Neural progenitor cell (in vitro differentiated cells): ENCODE results near the gene IL3RA. TPM values are rescaled to one million over a fixed set of nuclear protein-coding genes. Genes with fewer than 3 reads are reported as not detected.
"Not testable (repeated sequence)": the region's sequence is repeated elsewhere in the genome, so short reads cannot be mapped to it uniquely, and the experiment has no call there.

Experiments
- DNase-seq: peaks from one replicate; pipeline ENCODE4 v3.0.0-alpha.2; 2016; ENCODE audit warnings: low spot score
- H2AFZ ChIP-seq: fragments of 200-600 bp; sonication (generic); replicated peaks from 2 replicates; pipeline ENCODE4 v1.6.1; 2016; ENCODE audit warnings: antibody characterized with exemption
- H3F3A ChIP-seq: fragments of 200-600 bp; sonication (generic); 2 replicates; pipeline ENCODE4 v1.6.1; 2016; ENCODE audit warnings: antibody characterized with exemption, low read depth
- H3K27ac ChIP-seq: fragments of 200-600 bp; sonication (generic); 2 replicates; pipeline ENCODE4 v1.5.1; 2016; ENCODE audit warnings: mild to moderate bottlenecking
- H3K27me3 ChIP-seq: fragments of 200-600 bp; sonication (generic); 2 replicates; pipeline ENCODE4 v1.6.1; 2016; ENCODE audit warnings: mild to moderate bottlenecking, moderate library complexity
- H3K36me3 ChIP-seq: fragments of 200-600 bp; sonication (generic); 2 replicates; pipeline ENCODE4 v1.5.1; 2016
- H3K4me1 ChIP-seq: fragments of 200-600 bp; sonication (generic); 2 replicates; pipeline ENCODE4 v1.6.1; 2016; ENCODE audit warnings: mixed run types
- H3K4me2 ChIP-seq: fragments of 200-600 bp; sonication (generic); 2 replicates; pipeline ENCODE4 v1.6.1; 2016
- H3K4me3 ChIP-seq: fragments of 200-600 bp; sonication (generic); 2 replicates; pipeline ENCODE4 v1.5.1; 2016
- H3K79me2 ChIP-seq: fragments of 200-600 bp; sonication (generic); 2 replicates; pipeline ENCODE4 v1.6.1; 2016; ENCODE audit warnings: low read depth
- H3K9ac ChIP-seq: fragments of 200-600 bp; sonication (generic); 2 replicates; pipeline ENCODE4 v1.6.1; 2016
- H3K9me3 ChIP-seq: fragments of 200-600 bp; sonication (generic); 2 replicates; pipeline ENCODE4 v1.5.1; 2016; ENCODE audit warnings: low read depth
- H4K20me1 ChIP-seq: fragments of 200-600 bp; sonication (generic); 2 replicates; pipeline ENCODE4 v1.6.1; 2016; ENCODE audit warnings: low read depth
- H3K27ac Mint-ChIP-seq: 3 replicates; pipeline ENCODE4 v1.8.0; 2021; ENCODE audit warnings: mixed read lengths
- H3K27me3 Mint-ChIP-seq: 2 replicates; pipeline ENCODE4 v1.8.0; 2022; ENCODE audit warnings: low read depth, mild to moderate bottlenecking, inconsistent platforms, moderate library complexity, mixed read lengths; ENCODE audit not compliant: insufficient read depth
- H3K36me3 Mint-ChIP-seq: 3 replicates; pipeline ENCODE4 v1.8.0; 2021; ENCODE audit warnings: mixed read lengths
- H3K4me1 Mint-ChIP-seq: 3 replicates; pipeline ENCODE4 v1.8.0; 2021; ENCODE audit warnings: mixed read lengths
- H3K4me3 Mint-ChIP-seq: 3 replicates; pipeline ENCODE4 v1.8.0; 2021; ENCODE audit warnings: mild to moderate bottlenecking, moderate library complexity, mixed read lengths
- H3K9me3 Mint-ChIP-seq: 3 replicates; pipeline ENCODE4 v1.8.0; 2020; ENCODE audit warnings: mixed read lengths
- CTCF ChIP-seq: fragments of 200-600 bp; sonication (generic); IDR thresholded peaks from 2 replicates; pipeline ENCODE4 v1.5.1; 2017; ENCODE audit warnings: antibody characterized with exemption, mild to moderate bottlenecking
- EZH2 ChIP-seq: fragments of 200-600 bp; sonication (generic); IDR thresholded peaks from 2 replicates; pipeline ENCODE4 v1.6.1; 2017; ENCODE audit warnings: antibody characterized with exemption, mild to moderate bottlenecking, moderate library complexity
- EZH2phosphoT487 ChIP-seq: fragments of 200-600 bp; sonication (generic); IDR thresholded peaks from 2 replicates; pipeline ENCODE4 v1.6.1; 2017; ENCODE audit warnings: antibody characterized with exemption
- total RNA-seq: library from RNA; depleted of rRNA; stranded (reverse); fragments of >200 nt; gene quantifications from 2 replicates; pipeline ENCODE4 v1.2.3, GENCODE V29; 2015; ENCODE audit warnings: low replicate concordance

IL3RA gene
- total RNA-seq, 1 donor from 2014 or later = not detected

- no peak overlapping the region for H3K9ac ChIP-seq
- Mint-ChIP-seq H3K4me3 (no peak overlapping the region), H3K27me3 (no peaks in the 10 kb centered on the region), H3K4me1 (peaks cover 3% of the 10 kb centered on the region), H3K36me3 (peaks cover 4% of the 10 kb centered on the region), H3K9me3 (no peaks in the 10 kb centered on the region), H3K27ac (no peak overlapping the region)
- H2AFZ ChIP-seq = no peak overlapping the region
- H3K4me2 ChIP-seq = no peak overlapping the region
- H3K27me3 ChIP-seq = no peaks in the 10 kb centered on the region
- TF ChIP-seq CTCF (no peak), EZH2phosphoT487 (no peak), EZH2 (no peak)
- H3K79me2 ChIP-seq = peaks cover 1% of the 10 kb centered on the region
- no peaks in the 10 kb centered on the region for H4K20me1 ChIP-seq
- peaks cover 9% of the 10 kb centered on the region for H3F3A ChIP-seq
- H3K4me3 ChIP-seq = no peak overlapping the region
- peak; percentile 26 for DNase-seq
- no peaks in the 10 kb centered on the region for H3K9me3 ChIP-seq
- peaks cover 9% of the 10 kb centered on the region for H3K36me3 ChIP-seq
- H3K27ac ChIP-seq = no peak overlapping the region
- H3K4me1 ChIP-seq = no peaks in the 10 kb centered on the region
Measured at GRCh38 chrX:1400742-1401471, 64.3 kb downstream of the IL3RA start.

GRCh38 chrX:1401611-1402430, 65.2 kb downstream of the IL3RA start:
- TF ChIP-seq EZH2 (no peak), CTCF (no peak), EZH2phosphoT487 (no peak)
- Histone ChIP-seq H3K4me1 (no peaks in the 10 kb centered on the region), H3K9me3 (no peaks in the 10 kb centered on the region), H3K4me2 (no peak overlapping the region), H3K79me2 (no peaks in the 10 kb centered on the region), H3K27me3 (no peaks in the 10 kb centered on the region), H3K9ac (no peak overlapping the region), H3F3A (peaks cover 9% of the 10 kb centered on the region), H2AFZ (no peak overlapping the region), H3K36me3 (peaks cover 9% of the 10 kb centered on the region), H3K27ac (peak overlapping the region; percentile 6), H4K20me1 (no peaks in the 10 kb centered on the region), H3K4me3 (no peak overlapping the region)
- Mint-ChIP-seq H3K4me3 (no peak overlapping the region), H3K9me3 (no peaks in the 10 kb centered on the region), H3K4me1 (no peaks in the 10 kb centered on the region), H3K27ac (no peak overlapping the region), H3K27me3 (no peaks in the 10 kb centered on the region), H3K36me3 (no peaks in the 10 kb centered on the region)
- DNase-seq = no peak

DNA sequence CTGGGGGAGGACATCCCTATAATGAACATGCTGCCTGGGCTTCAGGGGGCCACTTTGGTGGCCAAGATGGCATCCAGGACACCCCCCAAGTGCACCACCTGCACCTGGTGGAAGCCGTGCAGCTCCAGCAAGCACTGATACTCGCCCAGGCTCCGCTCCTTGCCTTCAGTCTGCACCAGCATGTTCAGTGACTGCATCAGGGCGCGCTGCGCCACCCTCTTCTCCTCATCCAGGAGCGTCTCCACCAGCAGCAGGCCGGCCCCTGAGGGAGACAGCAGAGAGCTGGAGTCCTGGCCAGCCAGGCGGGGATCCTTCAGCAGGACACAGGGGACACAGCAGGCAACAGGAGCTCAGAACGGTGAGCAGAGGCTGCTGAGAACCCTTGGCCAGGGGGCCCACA, 66.6 kb downstream of the IL3RA start:
- no peak for TF ChIP-seq EZH2phosphoT487
- no peak for TF ChIP-seq EZH2
- TF ChIP-seq CTCF = no peak
- no peaks in the 10 kb centered on the region for H4K20me1 ChIP-seq
- DNase-seq = no peak
- H3K4me2 ChIP-seq = no peak overlapping the region
- H3K36me3 ChIP-seq = peaks cover 9% of the 10 kb centered on the region
- H3F3A ChIP-seq = peaks cover 9% of the 10 kb centered on the region
- H3K79me2 ChIP-seq = no peaks in the 10 kb centered on the region
- no peaks in the 10 kb centered on the region for H3K27me3 ChIP-seq
- H2AFZ ChIP-seq = no peak overlapping the region
- Mint-ChIP-seq H3K4me1 (no peaks in the 10 kb centered on the region), H3K4me3 (no peak overlapping the region), H3K9me3 (no peaks in the 10 kb centered on the region), H3K36me3 (no peaks in the 10 kb centered on the region), H3K27ac (no peak overlapping the region), H3K27me3 (no peaks in the 10 kb centered on the region)
- H3K9me3 ChIP-seq = no peaks in the 10 kb centered on the region
- no peak overlapping the region for H3K4me3 ChIP-seq
- H3K4me1 ChIP-seq = no peaks in the 10 kb centered on the region
- no peak overlapping the region for H3K9ac ChIP-seq
- no peak overlapping the region for H3K27ac ChIP-seq

- DNase-seq, H3K9ac ChIP-seq, H3K27me3 Mint-ChIP-seq, H3K4me1 ChIP-seq, H3K27me3 ChIP-seq, H3F3A ChIP-seq, H3K79me2 ChIP-seq, H3K36me3 ChIP-seq, H4K20me1 ChIP-seq, H3K9me3 Mint-ChIP-seq, H3K9me3 ChIP-seq, H3K27ac ChIP-seq, H3K4me3 Mint-ChIP-seq, H3K4me1 Mint-ChIP-seq, H3K4me3 ChIP-seq, H3K4me2 ChIP-seq, H3K27ac Mint-ChIP-seq, H2AFZ ChIP-seq, H3K36me3 Mint-ChIP-seq: not testable (repeated sequence)
Measured at GRCh38 chrX:1403867-1404266, 67.3 kb downstream of the IL3RA start.

GRCh38 chrX:1405769-1406168, 69.2 kb downstream of the IL3RA start:
- H3K4me2 ChIP-seq, H3K36me3 Mint-ChIP-seq, H3K27me3 Mint-ChIP-seq, H3F3A ChIP-seq, DNase-seq, H3K9me3 Mint-ChIP-seq, H3K36me3 ChIP-seq, H3K79me2 ChIP-seq, H3K27me3 ChIP-seq, H3K27ac ChIP-seq, H3K9ac ChIP-seq, H4K20me1 ChIP-seq, H3K9me3 ChIP-seq, H3K4me1 Mint-ChIP-seq, H3K4me1 ChIP-seq, H3K4me3 ChIP-seq, H3K4me3 Mint-ChIP-seq, H3K27ac Mint-ChIP-seq, H2AFZ ChIP-seq: not testable (repeated sequence)
